ENCODE data around the gene CCDC97. TPM values are rescaled to one million over a fixed set of nuclear protein-coding genes. Genes with fewer than 3 reads are reported as not detected.

Gene CCDC97
- total and polyA plus RNA-seq, 2 of the 8 experiments (the other 6 are each of a cell fraction or from before 2014, with no cell fraction given): 19.8 to 27.1 TPM

GRCh38 chr19:41356984-41357739 lies 47.2 kb downstream of the CCDC97 start (continued):
- no peak for TF ChIP-seq SAP30 (IDR thresholded peaks at IDR 0.05; ENCODE audit: insufficient read depth, insufficient replicate concordance, low read length)
- no peak for TF ChIP-seq RAD21 (IDR thresholded peaks at IDR 0.05 in 1 of 2, conservative IDR thresholded peaks at IDR 0.05 in 1 of 2; ENCODE audit: low read depth in 2 of 2, low read length in 2 of 2)
- no peak for TF ChIP-seq TEAD4 (IDR thresholded peaks at IDR 0.05; ENCODE audit: low read depth, low read length)
- TF ChIP-seq ASH2L (IDR thresholded peaks at IDR 0.05; ENCODE audit: low read length): no peak
- TF ChIP-seq SRF (IDR thresholded peaks at IDR 0.05; ENCODE audit: low read depth, low read length): no peak
- no peak for TF ChIP-seq CHD2 (IDR thresholded peaks at IDR 0.05; ENCODE audit: low read length)
- TF ChIP-seq CBX5 (IDR thresholded peaks at IDR 0.05; ENCODE audit: low read depth, low read length): no peak

All from H1 (cell line).